Body of pancreas (tissue), 4 donors: ENCODE measurements around the gene ABCB6. TPM values are rescaled to one million over a fixed set of nuclear protein-coding genes. Genes with fewer than 3 reads are reported as not detected.
A peak's percentile ranks its signal among the peaks of the same experiment; 100 is the strongest.

ENCODE experiments used
- ATAC-seq: fragments of 150-250 bp; one replicate; pipeline ENCODE4 v1.9.1; 2016
- DNase-seq, 4 donors: peaks; one replicate each; pipeline ENCODE4 v3.0.0-alpha.2; 2019
- H3K27ac ChIP-seq, 4 donors: fragments of 200-600 bp; sonication (generic); 1 replicate in 3 of 4; 2 replicates in 1 of 4; pipeline versions ENCODE4 v1.5.1 to v1.6.1; 2016 to 2019; ENCODE audit warnings: mild to moderate bottlenecking in 1 of 4, mixed read lengths in 1 of 4, moderate library complexity in 1 of 4
- H3K27me3 ChIP-seq, 2 donors: fragments of 200-600 bp; sonication (generic); one replicate each; pipeline ENCODE4 v1.6.0; 2016; ENCODE audit warnings: mild to moderate bottlenecking in 1 of 2
- H3K36me3 ChIP-seq, 2 donors: fragments of 200-600 bp; sonication (generic); replicated peaks in 1 of 2; 2 replicates each; pipeline ENCODE4 v1.5.1; 2016; ENCODE audit warnings: low read depth in 2 of 2; ENCODE audit not compliant: insufficient read depth in 1 of 2
- H3K4me1 ChIP-seq: fragments of 200-600 bp; sonication (generic); one replicate; pipeline ENCODE4 v1.6.0; 2016
- H3K4me3 ChIP-seq, 2 donors: fragments of 200-600 bp; sonication (generic); 1 replicate in 1 of 2; 2 replicates in 1 of 2; pipeline ENCODE4 v1.5.1; 2016 to 2019
- H3K9me3 ChIP-seq, 3 donors: fragments of 200-600 bp; sonication (generic); 1 replicate in 2 of 3; 2 replicates in 1 of 3; pipeline ENCODE4 v1.5.1; 2016
- POLR2A ChIP-seq, 3 donors: fragments of 450-650 bp; IDR thresholded peaks; one replicate each; pipeline ENCODE4 v1.6.1; 2016; ENCODE audit warnings: antibody characterized with exemption in 3 of 3, mild to moderate bottlenecking in 2 of 3
- WGBS, 2 donors: methylation state at CpG; one replicate each; pipeline ENCODE4 v1.1.5; 2017; 5-methylcytosine and 5-hydroxymethylcytosine counted together
- intact Hi-C: fragments of 100-400 bp; cut with DNase I; formaldehyde crosslinking; loops from one replicate; pipeline ENCODE4 v1.15.1; 2023
- total RNA-seq, 2 donors: library from RNA; depleted of rRNA; stranded (reverse); fragments of >200 nt; gene quantifications; one replicate each; pipeline ENCODE4 v1.1.0, GENCODE V29; 2016
- TF ChIP-seq, protein P1 (sequence below), 7 experiments: fragments of 450-650 bp in 4 of 7; fragments of 200-600 bp in 3 of 7; sonication (generic) in 3 of 7; IDR thresholded peaks; one replicate each; pipeline ENCODE4 v1.5.1; 2016 to 2019; ENCODE audit warnings: antibody characterized with exemption in 7 of 7

Gene ABCB6
- total RNA-seq, 2 donors from 2014 or later, result 10.5 to 11.7 TPM

DNA sequence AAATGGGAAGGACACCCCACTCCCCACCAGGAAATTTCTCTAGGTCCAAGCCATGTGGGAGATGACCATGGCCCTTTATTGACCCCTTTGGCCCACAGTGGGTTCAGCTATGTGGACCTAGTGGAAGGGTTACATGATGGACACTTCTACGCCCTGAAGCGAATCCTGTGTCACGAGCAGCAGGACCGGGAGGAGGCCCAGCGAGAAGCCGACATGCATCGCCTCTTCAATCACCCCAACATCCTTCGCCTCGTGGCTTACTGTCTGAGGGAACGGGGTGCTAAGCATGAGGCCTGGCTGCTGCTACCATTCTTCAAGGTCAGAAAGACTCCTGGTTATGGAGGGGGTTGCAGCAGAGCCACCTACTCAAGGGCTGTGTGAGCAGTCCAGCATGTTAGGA, 27.8 kb upstream of the ABCB6 start:
- Histone ChIP-seq H3K36me3 (peaks cover 0 to 2% of the 10 kb centered on the region in 2 donors), H3K4me1 (peaks cover 67% of the 10 kb centered on the region), H3K4me3 (no peak overlapping the region), H3K27ac (peak overlapping the region in 2 of 4 donors; percentile 93 to 96), H3K27me3 (no peaks in the 10 kb centered on the region), H3K9me3 (no peaks in the 10 kb centered on the region)
- WGBS, 2 donors, result 65 to 85% methylated on average over 3 to 10 of the region's 10 CpGs
- intact Hi-C loops, result no loop called here
- ATAC-seq (no peak), DNase-seq (no peak)
- TF ChIP-seq POLR2A (IDR thresholded peaks at IDR 0.05), result no peak
- TF ChIP-seq, protein P1, sequence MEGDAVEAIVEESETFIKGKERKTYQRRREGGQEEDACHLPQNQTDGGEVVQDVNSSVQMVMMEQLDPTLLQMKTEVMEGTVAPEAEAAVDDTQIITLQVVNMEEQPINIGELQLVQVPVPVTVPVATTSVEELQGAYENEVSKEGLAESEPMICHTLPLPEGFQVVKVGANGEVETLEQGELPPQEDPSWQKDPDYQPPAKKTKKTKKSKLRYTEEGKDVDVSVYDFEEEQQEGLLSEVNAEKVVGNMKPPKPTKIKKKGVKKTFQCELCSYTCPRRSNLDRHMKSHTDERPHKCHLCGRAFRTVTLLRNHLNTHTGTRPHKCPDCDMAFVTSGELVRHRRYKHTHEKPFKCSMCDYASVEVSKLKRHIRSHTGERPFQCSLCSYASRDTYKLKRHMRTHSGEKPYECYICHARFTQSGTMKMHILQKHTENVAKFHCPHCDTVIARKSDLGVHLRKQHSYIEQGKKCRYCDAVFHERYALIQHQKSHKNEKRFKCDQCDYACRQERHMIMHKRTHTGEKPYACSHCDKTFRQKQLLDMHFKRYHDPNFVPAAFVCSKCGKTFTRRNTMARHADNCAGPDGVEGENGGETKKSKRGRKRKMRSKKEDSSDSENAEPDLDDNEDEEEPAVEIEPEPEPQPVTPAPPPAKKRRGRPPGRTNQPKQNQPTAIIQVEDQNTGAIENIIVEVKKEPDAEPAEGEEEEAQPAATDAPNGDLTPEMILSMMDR (IDR thresholded peaks at IDR 0.05), result no peak

DNA sequence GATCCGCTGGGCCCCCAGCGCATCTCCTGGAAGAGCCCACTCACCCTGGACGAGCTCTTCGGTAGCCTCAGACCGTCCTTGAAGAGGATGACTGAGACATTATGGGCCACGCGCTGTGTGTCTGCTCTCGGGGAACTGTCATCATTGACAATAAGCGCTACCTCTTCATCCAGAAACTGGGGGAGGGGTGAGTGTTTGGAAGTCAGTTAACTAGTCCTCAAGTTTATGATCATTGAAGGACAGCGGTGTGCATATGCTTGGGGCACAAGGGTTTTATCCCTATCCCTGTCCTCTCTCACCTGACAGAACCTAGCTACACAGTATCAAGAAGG, 27.1 kb upstream of the ABCB6 start:
- no peak for ATAC-seq
- peak overlapping the region; percentile 76 to 96 (median 86) for H3K27ac ChIP-seq
- peaks cover 61% of the 10 kb centered on the region for H3K4me1 ChIP-seq
- peaks cover 0 to 2% of the 10 kb centered on the region in 2 donors for H3K36me3 ChIP-seq
- no peaks in the 10 kb centered on the region for H3K27me3 ChIP-seq
- peak overlapping the region; percentile 62 to 78 for H3K4me3 ChIP-seq
- WGBS, 2 donors, result 6 to 12% methylated on average over 10 of the region's 10 CpGs
- intact Hi-C loops, result no loop called here
- TF ChIP-seq, protein P1 (IDR thresholded peaks at IDR 0.05), result no peak
- TF ChIP-seq POLR2A (IDR thresholded peaks at IDR 0.05), result no peak
- DNase-seq, result no peak
- no peaks in the 10 kb centered on the region for H3K9me3 ChIP-seq

DNA sequence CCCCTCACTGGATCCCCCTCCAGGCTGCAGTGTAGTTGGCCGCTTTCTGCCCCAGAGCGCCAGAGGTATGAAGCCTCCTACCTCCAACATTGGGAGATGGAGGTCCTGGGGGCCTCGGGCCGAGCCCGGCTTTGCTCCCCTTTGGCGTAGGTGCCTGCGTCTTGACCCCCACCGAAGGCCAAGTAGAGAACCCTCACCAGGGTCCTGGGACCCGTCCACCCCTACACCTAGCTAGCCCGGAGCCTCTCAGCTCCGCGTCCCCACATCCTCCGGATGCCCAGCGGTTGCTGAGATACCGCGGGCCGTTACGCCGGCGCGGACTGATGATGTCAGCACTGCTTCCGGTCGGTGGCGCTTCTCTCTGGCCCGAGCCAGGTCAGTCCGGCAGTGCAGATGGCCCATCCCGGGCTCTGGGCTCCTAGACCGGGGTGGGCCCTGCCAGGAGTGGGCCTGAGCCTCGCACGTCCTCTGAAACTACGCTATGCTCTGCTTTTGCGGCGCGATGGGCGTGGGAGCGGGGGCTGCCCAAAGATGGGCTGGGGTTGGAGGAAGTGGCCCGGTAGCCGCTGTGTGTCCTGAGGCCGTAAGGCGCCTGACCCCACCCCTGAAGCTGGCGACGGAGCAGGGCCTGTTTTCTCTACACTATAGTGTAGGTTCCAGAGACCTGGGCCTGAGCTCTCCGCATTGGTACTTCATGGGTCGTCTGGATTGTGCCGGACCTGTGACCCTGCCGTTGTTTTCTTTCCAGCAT, 26.6 kb upstream of the ABCB6 start, which contains the start of the genes GLB1L and STK16:
Gene GLB1L, minus strand, starts transcription at position 297 of the 751 bp plus-strand sequence. CDS start 1,871 bp downstream, outside the sequence.
Gene STK16, plus strand, starts transcription at position 332 of the 751 bp plus-strand sequence. CDS start 521 bp downstream, outside the sequence.
- peak within 1 kb of the TSS; percentile 62 to 78 for H3K4me3 ChIP-seq
- no peaks in the 10 kb centered on the region for H3K36me3 ChIP-seq
- H3K4me1 ChIP-seq, result peaks cover 56% of the 10 kb centered on the region
- WGBS, 2 donors, result 0% methylated on average over 10 to 44 of the region's 46 CpGs
- H3K9me3 ChIP-seq, result no peaks in the 10 kb centered on the region
- H3K27ac ChIP-seq, result peak within 1 kb of the TSS; percentile 76 to 96 (median 86)
- H3K27me3 ChIP-seq, result no peaks in the 10 kb centered on the region
- TF ChIP-seq, protein P1 (IDR thresholded peaks at IDR 0.05), result no peak
- peak; percentile 54 to 91 (median 88) for TF ChIP-seq POLR2A (IDR thresholded peaks at IDR 0.05)
- peak; percentile 82 for ATAC-seq
- intact Hi-C loops, result no loop called here
- DNase-seq, result peak; percentile 94 to 95 (median 95)

DNA sequence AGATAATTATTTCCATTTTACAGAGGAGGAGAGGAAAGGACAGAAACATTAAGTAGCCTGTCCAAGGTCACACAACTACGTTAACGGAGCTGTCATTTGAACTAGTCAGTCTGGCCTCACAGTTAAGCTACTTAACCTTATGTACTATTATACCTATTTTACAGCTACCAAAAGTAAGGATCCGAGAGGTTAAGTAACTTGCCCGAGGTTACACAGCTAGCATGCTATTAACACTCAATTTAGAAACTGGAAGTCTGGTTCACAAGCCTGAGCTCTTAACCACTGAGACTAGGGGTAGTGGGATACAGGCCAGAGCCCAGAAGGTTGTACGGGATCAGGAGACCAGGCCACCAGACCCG, 26.0 kb upstream of the ABCB6 start:
- Histone ChIP-seq H3K4me3 (peak overlapping the region; percentile 62 to 78), H3K27ac (peak overlapping the region in 3 of 4 donors; percentile 80 to 96 (median 93)), H3K9me3 (no peaks in the 10 kb centered on the region), H3K36me3 (no peaks in the 10 kb centered on the region), H3K27me3 (no peaks in the 10 kb centered on the region), H3K4me1 (peaks cover 50% of the 10 kb centered on the region)
- ATAC-seq, result no peak
- WGBS, 2 donors, result 8 to 16% methylated on average over 6 of the region's 6 CpGs
- no peak for DNase-seq
- intact Hi-C loops, result no loop called here
- TF ChIP-seq, protein P1 (IDR thresholded peaks at IDR 0.05), result no peak
- TF ChIP-seq POLR2A (IDR thresholded peaks at IDR 0.05), result no peak
